GM23338 (cell line): ENCODE measurements around the gene ABHD18. TPM values are rescaled to one million over a fixed set of nuclear protein-coding genes. Genes with fewer than 3 reads are reported as not detected.
"Not testable (repeated sequence)": the region's sequence is repeated elsewhere in the genome, so short reads cannot be mapped to it uniquely, and the experiment has no call there.

Experiments
- ATAC-seq: fragments of 200-7000 bp; cut with Tn5 transposase; 3 replicates; pipeline ENCODE4 v1.9.1; 2020
- DNase-seq: peaks from one replicate; pipeline ENCODE4 v3.0.0-alpha.2; 2015; ENCODE audit warnings: low spot score
- H2AFZ ChIP-seq: fragments of 200-600 bp; sonication (generic); 2 replicates; pipeline ENCODE4 v1.8.0; 2016; ENCODE audit warnings: antibody characterized with exemption, mild to moderate bottlenecking, moderate library complexity
- H3F3A ChIP-seq: fragments of 200-600 bp; sonication (generic); replicated peaks from 2 replicates; pipeline ENCODE4 v1.8.0; 2017; ENCODE audit warnings: antibody characterized with exemption, mixed run types, low read depth
- H3K27ac ChIP-seq: fragments of 200-600 bp; sonication (generic); 2 replicates; pipeline ENCODE4 v1.6.1; 2016; ENCODE audit warnings: low read depth
- H3K27me3 ChIP-seq: fragments of 200-600 bp; sonication (generic); 2 replicates; pipeline ENCODE4 v1.8.0; 2016; ENCODE audit warnings: mild to moderate bottlenecking, mixed run types, moderate library complexity; ENCODE audit not compliant: insufficient read depth
- H3K36me3 ChIP-seq: fragments of 200-600 bp; sonication (generic); 2 replicates; pipeline ENCODE4 v1.8.0; 2016; ENCODE audit warnings: mild to moderate bottlenecking; ENCODE audit not compliant: insufficient read depth
- H3K4me1 ChIP-seq: fragments of 200-600 bp; sonication (generic); 2 replicates; pipeline ENCODE4 v1.8.0; 2016; ENCODE audit warnings: mild to moderate bottlenecking, moderate library complexity; ENCODE audit not compliant: insufficient read depth
- H3K4me2 ChIP-seq: fragments of 200-600 bp; sonication (generic); 2 replicates; pipeline ENCODE4 v1.7.1; 2017; ENCODE audit warnings: mixed run types
- H3K4me3 ChIP-seq: fragments of 200-600 bp; sonication (generic); 2 replicates; pipeline ENCODE4 v1.6.1; 2016; ENCODE audit warnings: mixed run types
- H3K79me2 ChIP-seq: fragments of 200-600 bp; sonication (generic); replicated peaks from 2 replicates; pipeline ENCODE4 v1.8.0; 2017; ENCODE audit warnings: mild to moderate bottlenecking; ENCODE audit not compliant: insufficient read depth
- H3K9me2 ChIP-seq: fragments of 200-600 bp; sonication (generic); 2 replicates; pipeline ENCODE4 v1.8.0; 2017; ENCODE audit not compliant: insufficient read depth
- H4K20me1 ChIP-seq: fragments of 200-600 bp; sonication (generic); replicated peaks from 2 replicates; pipeline ENCODE4 v1.8.0; 2017; ENCODE audit warnings: mild to moderate bottlenecking; ENCODE audit not compliant: insufficient read depth
- H3K27ac Mint-ChIP-seq: 2 replicates; pipeline ENCODE4 v1.8.0; 2020; ENCODE audit warnings: inconsistent platforms, mild to moderate bottlenecking, moderate library complexity, mixed read lengths
- H3K27me3 Mint-ChIP-seq: 3 replicates; pipeline ENCODE4 v1.8.0; 2022; ENCODE audit warnings: low read depth, mild to moderate bottlenecking, moderate library complexity, mixed read lengths, inconsistent platforms; ENCODE audit not compliant: insufficient read depth, poor library complexity
- H3K36me3 Mint-ChIP-seq: 3 replicates; pipeline ENCODE4 v1.8.0; 2021; ENCODE audit warnings: low read depth, mild to moderate bottlenecking, inconsistent platforms, moderate library complexity, mixed read lengths
- H3K4me1 Mint-ChIP-seq: 3 replicates; pipeline ENCODE4 v1.8.0; 2020; ENCODE audit warnings: mild to moderate bottlenecking, inconsistent platforms, mixed read lengths
- H3K4me3 Mint-ChIP-seq: 3 replicates; pipeline ENCODE4 v1.8.0; 2021; ENCODE audit warnings: moderate library complexity, mild to moderate bottlenecking, inconsistent platforms, mixed read lengths
- H3K9me3 Mint-ChIP-seq: 3 replicates; pipeline ENCODE4 v1.8.0; 2020; ENCODE audit warnings: moderate library complexity, mild to moderate bottlenecking, inconsistent platforms, mixed read lengths
- CREB1 ChIP-seq: fragments of 250-450 bp; sonication (Bioruptor Pico); IDR thresholded peaks from 2 replicates; pipeline ENCODE4 v1.5.0; 2020; ENCODE audit warnings: low read depth, mild to moderate bottlenecking, moderate library complexity
- CTCF ChIP-seq, 2 experiments: fragments of 200-600 bp in 1 of 2; sonication (generic) in 1 of 2; conservative IDR thresholded peaks; 2 replicates each; pipeline versions ENCODE4 v1.5.1 to v1.6.1; 2016 to 2017; ENCODE audit warnings: antibody characterized with exemption in 2 of 2, low read depth in 2 of 2, mild to moderate bottlenecking in 2 of 2, moderate library complexity in 1 of 2
- NANOG ChIP-seq: IDR thresholded peaks from 2 replicates; pipeline ENCODE4 v1.6.1; 2016; ENCODE audit warnings: antibody characterized with exemption, borderline replicate concordance
- polyA plus RNA-seq: library from polyadenylated mRNA; unstranded; fragments of >200 nt; fragmentation: Nextera tagmentation; extraction: Ambion mirVana; gene quantifications from 2 replicates; pipeline ENCODE4 v1.2.1, GENCODE V29; 2016
- total RNA-seq: library from RNA; depleted of rRNA; stranded (reverse); fragments of >200 nt; shearing (Covaris generic); gene quantifications from 2 replicates; pipeline ENCODE4 v1.2.3, GENCODE V29; 2014

The ABHD18 gene
- total and polyA plus RNA-seq, 2 experiments from 2014 or later: 7.2 to 18.6 TPM

GRCh38 chr4:128051229-128051628 is 86.0 kb downstream of the ABHD18 start:
- H3K9me2 ChIP-seq, H3K27me3 ChIP-seq, H3K27ac Mint-ChIP-seq, H2AFZ ChIP-seq, H3K36me3 Mint-ChIP-seq, ATAC-seq, H3K4me2 ChIP-seq, H3K9me3 Mint-ChIP-seq, H3F3A ChIP-seq, H3K4me3 Mint-ChIP-seq, H3K4me3 ChIP-seq, H3K79me2 ChIP-seq, H3K4me1 ChIP-seq, H3K36me3 ChIP-seq, H4K20me1 ChIP-seq: not testable (repeated sequence)
- peaks cover 11% of the 10 kb centered on the region for H3K27me3 Mint-ChIP-seq
- H3K27ac ChIP-seq: 0 out of 2 replicates have a peak overlapping the region, but pooled peaks have one; percentile 23
- peak; percentile 51 for DNase-seq
- peaks cover 15% of the 10 kb centered on the region for H3K4me1 Mint-ChIP-seq
- peak; percentile 71 to 74 for TF ChIP-seq CTCF (conservative IDR thresholded peaks at IDR 0.05; ENCODE audit: low read depth in 2 of 2)

GRCh38 chr4:128054907-128055306 is 89.7 kb downstream of the ABHD18 start:
- not testable (repeated sequence) for H3K36me3 ChIP-seq, H3K9me2 ChIP-seq, H3K4me3 Mint-ChIP-seq, H3F3A ChIP-seq, H3K79me2 ChIP-seq, H3K9me3 Mint-ChIP-seq, H3K4me3 ChIP-seq, H4K20me1 ChIP-seq, H2AFZ ChIP-seq, H3K4me1 ChIP-seq, H3K4me2 ChIP-seq, H3K27me3 ChIP-seq, H3K36me3 Mint-ChIP-seq
- Mint-ChIP-seq H3K27me3 (peaks cover 13% of the 10 kb centered on the region), H3K27ac (peak overlapping the region; percentile 98), H3K4me1 (peaks cover 15% of the 10 kb centered on the region)
- H3K27ac ChIP-seq: peak overlapping the region; percentile 87
- ATAC-seq (peak; percentile 65), DNase-seq (peak; percentile 88)

- DNase-seq (peak; percentile 86), ATAC-seq (peak; percentile 81)
- not testable (repeated sequence) for H3K9me3 Mint-ChIP-seq, H3K9me2 ChIP-seq, H3K4me1 ChIP-seq, H3K79me2 ChIP-seq, H3F3A ChIP-seq, H3K4me3 ChIP-seq, H4K20me1 ChIP-seq, H3K36me3 ChIP-seq, H3K36me3 Mint-ChIP-seq, H3K4me2 ChIP-seq, H3K27me3 ChIP-seq, H2AFZ ChIP-seq
- Mint-ChIP-seq H3K27ac (peak overlapping the region; percentile 98), H3K4me3 (peak overlapping the region; percentile 45), H3K4me1 (peaks cover 21% of the 10 kb centered on the region), H3K27me3 (peaks cover 17% of the 10 kb centered on the region)
- TF ChIP-seq NANOG (peak; percentile 71; the same call in 1 of the 2 replicates), CREB1 (CRISPR knock-in tag) (peak; percentile 23; the same call in 1 of the 2 replicates)
- peak overlapping the region; percentile 87 for H3K27ac ChIP-seq
Observed at GRCh38 chr4:128055441-128056206, 90.4 kb downstream of the ABHD18 start.
